ENCODE measurements around the gene DENND1A.

Gene DENND1A

GRCh38 chr9:123424552-123425225 lies 505.2 kb downstream of the DENND1A start:
- DNase-seq (ENCODE audit: extremely low read depth in 1 of 2, low read depth in 1 of 2), result no peak

GRCh38 chr9:123424131-123424530 lies 505.8 kb downstream of the DENND1A start:
- no peak for DNase-seq (ENCODE audit: extremely low read depth in 1 of 2, low read depth in 1 of 2)

GRCh38 chr9:123423311-123423640 lies 506.6 kb downstream of the DENND1A start:
- DNase-seq (ENCODE audit: extremely low read depth in 1 of 2, low read depth in 1 of 2), result no peak

GRCh38 chr9:123422635-123423310 lies 507.2 kb downstream of the DENND1A start:
- no peak for DNase-seq (ENCODE audit: extremely low read depth in 1 of 2, low read depth in 1 of 2)

GRCh38 chr9:123421801-123422455 lies 508.0 kb downstream of the DENND1A start:
- DNase-seq (ENCODE audit: extremely low read depth in 1 of 2, low read depth in 1 of 2), result no peak

GRCh38 chr9:123421186-123421585 lies 508.7 kb downstream of the DENND1A start:
- no peak for DNase-seq (ENCODE audit: extremely low read depth in 1 of 2, low read depth in 1 of 2)

GRCh38 chr9:123420592-123421111 lies 509.3 kb downstream of the DENND1A start:
- no peak for DNase-seq (ENCODE audit: extremely low read depth in 1 of 2, low read depth in 1 of 2)

- no peak for DNase-seq (ENCODE audit: extremely low read depth in 1 of 2, low read depth in 1 of 2)
Measured at GRCh38 chr9:123419721-123420591, 510.0 kb downstream of the DENND1A start.

GRCh38 chr9:123419091-123419490 lies 510.8 kb downstream of the DENND1A start:
- no peak for DNase-seq (ENCODE audit: extremely low read depth in 1 of 2, low read depth in 1 of 2)

GRCh38 chr9:123418506-123418905 lies 511.4 kb downstream of the DENND1A start:
- DNase-seq (ENCODE audit: extremely low read depth in 1 of 2, low read depth in 1 of 2), result no peak

- no peak for DNase-seq (ENCODE audit: extremely low read depth in 1 of 2, low read depth in 1 of 2)
Measured at GRCh38 chr9:123418052-123418430, 511.9 kb downstream of the DENND1A start.

- DNase-seq (ENCODE audit: extremely low read depth in 1 of 2, low read depth in 1 of 2), result no peak
Measured at GRCh38 chr9:123417289-123418051, 512.5 kb downstream of the DENND1A start.

GRCh38 chr9:123416176-123416575 lies 513.8 kb downstream of the DENND1A start:
- no peak for DNase-seq (ENCODE audit: extremely low read depth in 1 of 2, low read depth in 1 of 2)

GRCh38 chr9:123414936-123415930 lies 514.7 kb downstream of the DENND1A start:
- DNase-seq (ENCODE audit: extremely low read depth in 1 of 2, low read depth in 1 of 2), result no peak

- no peak for DNase-seq (ENCODE audit: extremely low read depth in 1 of 2, low read depth in 1 of 2)
Measured at GRCh38 chr9:123414204-123414603, 515.7 kb downstream of the DENND1A start.

GRCh38 chr9:123412171-123412820 lies 517.6 kb downstream of the DENND1A start:
- DNase-seq (ENCODE audit: extremely low read depth in 1 of 2, low read depth in 1 of 2), result no peak

- DNase-seq (ENCODE audit: extremely low read depth in 1 of 2, low read depth in 1 of 2), result no peak
Measured at GRCh38 chr9:123411636-123412035, 518.3 kb downstream of the DENND1A start.

GRCh38 chr9:123411191-123411590 lies 518.7 kb downstream of the DENND1A start:
- DNase-seq (ENCODE audit: extremely low read depth in 1 of 2, low read depth in 1 of 2), result no peak

All from stimulated activated CD8-positive, alpha-beta memory T cell treated with anti-CD3 and anti-CD28 coated beads, Interleukin-7, amount 100 ng/mL, for 48 hours (primary cell).